HCT116 (cell line): Measurements from ENCODE around the gene TLCD1. TPM values are rescaled to one million over a fixed set of nuclear protein-coding genes. Genes with fewer than 3 reads are reported as not detected.

Experiments
- ATAC-seq: fragments of 200-7000 bp; cut with Tn5 transposase; 2 replicates; pipeline ENCODE4 v1.9.1; 2020; ENCODE audit warnings: mild to moderate bottlenecking, moderate library complexity
- Bru-seq: library from RNA; stranded (reverse); fragments of 400-500 nt; gene quantifications from one replicate; lab custom pipeline; 2021; lab: Mats Ljungman, UMichigan
- BruChase-seq, 2 experiments: library from RNA; stranded (reverse); fragments of 400-500 nt; gene quantifications; one replicate each; lab custom pipeline; 2021; lab: Mats Ljungman, UMichigan
- BruUV-seq: library from RNA; stranded (reverse); fragments of 400-500 nt; replicated peaks from 2 replicates; lab custom pipeline; 2021; lab: Mats Ljungman, UMichigan
- CTCF ChIA-PET: fragments of 300-600 bp; sonication (Branson Sonifier 250); formaldehyde crosslinking; loops from one replicate; lab custom pipeline; 2021; ENCODE audit warnings: antibody characterized with exemption; lab: Charles Lee
- POLR2A ChIA-PET: fragments of 300-600, 350-600 bp; sonication (Branson Sonifier 250); formaldehyde crosslinking; loops from one replicate; lab custom pipeline; 2021; ENCODE audit warnings: antibody characterized with exemption; lab: Charles Lee
- RAD21 ChIA-PET, 2 experiments: fragments of 300-600 bp; sonication (Branson Sonifier 250); formaldehyde crosslinking; loops; one replicate each; lab custom pipeline; 2023; ENCODE audit warnings: low total read pairs in 2 of 2; ENCODE audit not compliant: uncharacterized antibody in 2 of 2, unreplicated experiment in 2 of 2, low non-redundant PET in 1 of 2; lab: Charles Lee
- DNase-seq: peaks from one replicate; pipeline ENCODE4 v3.0.0-alpha.2; 2010; ENCODE audit warnings: low read depth, low spot score
- H2AFZ ChIP-seq: fragments of 200-600 bp; shearing (Covaris generic), sonication (generic); 2 replicates; pipeline ENCODE4 v1.6.1; 2017; ENCODE audit warnings: low read depth, mixed run types, mixed read lengths, antibody characterized with exemption, low read length; ENCODE audit not compliant: poor library complexity, severe bottlenecking
- H3K27ac ChIP-seq: 2 replicates; pipeline ENCODE4 v1.5.1; 2012; ENCODE audit warnings: low read depth, low read length
- H3K27me3 ChIP-seq: fragments of 200-600 bp; sonication (generic); 2 replicates; pipeline ENCODE4 v1.6.1; 2016; ENCODE audit warnings: mixed run types, low read length, mixed read lengths; ENCODE audit not compliant: insufficient read depth
- H3K36me3 ChIP-seq, 2 experiments: fragments of 200-500 bp in 1 of 2; fragments of 200-600 bp in 1 of 2; sonication (Bioruptor generic) in 1 of 2; sonication (generic) in 1 of 2; 2 replicates each; pipeline versions ENCODE4 v1.5.1 to v1.6.1; 2014 to 2016; ENCODE audit warnings: low read length in 2 of 2, inconsistent platforms in 1 of 2, mixed read lengths in 1 of 2, mixed run types in 1 of 2; ENCODE audit not compliant: insufficient read depth in 2 of 2, control insufficient read depth in 1 of 2
- H3K4me1 ChIP-seq, 2 experiments: fragments of 200-600 bp in 1 of 2; sonication (generic) in 1 of 2; 2 replicates each; pipeline versions ENCODE4 v1.5.1 to v1.6.1; 2012 to 2017; ENCODE audit warnings: low read length in 2 of 2, inconsistent platforms in 1 of 2, mild to moderate bottlenecking in 1 of 2, mixed read lengths in 1 of 2, mixed run types in 1 of 2, moderate library complexity in 1 of 2; ENCODE audit not compliant: insufficient read depth in 2 of 2, control insufficient read depth in 1 of 2
- H3K4me2 ChIP-seq: fragments of 200-600 bp; sonication (generic); 2 replicates; pipeline ENCODE4 v1.6.1; 2017; ENCODE audit warnings: mixed run types, low read length, mixed read lengths
- H3K4me3 ChIP-seq, 2 experiments: fragments of 200-600 bp in 1 of 2; sonication (generic) in 1 of 2; replicated peaks in 1 of 2; 2 replicates each; pipeline ENCODE4 v1.5.1; 2011 to 2016; ENCODE audit warnings: low read length in 2 of 2, control low read depth in 1 of 2, low read depth in 1 of 2, mild to moderate bottlenecking in 1 of 2, mixed read lengths in 1 of 2, mixed run types in 1 of 2
- H3K79me2 ChIP-seq: fragments of 200-600 bp; sonication (generic); 2 replicates; pipeline ENCODE4 v1.6.1; 2017; ENCODE audit warnings: mild to moderate bottlenecking, mixed run types, low read length, moderate library complexity, mixed read lengths; ENCODE audit not compliant: insufficient read depth
- H3K9ac ChIP-seq: fragments of 200-600 bp; sonication (generic); 2 replicates; pipeline ENCODE4 v1.6.1; 2016; ENCODE audit warnings: low read length, mixed read lengths
- H3K9me2 ChIP-seq: fragments of 200-600 bp; sonication (generic), shearing (Covaris generic); 2 replicates; pipeline ENCODE4 v1.6.1; 2017; ENCODE audit warnings: mixed run types, mild to moderate bottlenecking, moderate library complexity; ENCODE audit not compliant: insufficient read depth
- H3K9me3 ChIP-seq, 2 experiments: fragments of 200-500 bp in 1 of 2; fragments of 200-600 bp in 1 of 2; sonication (Bioruptor generic) in 1 of 2; sonication (generic) in 1 of 2; 2 replicates each; pipeline ENCODE4 v1.6.1; 2014 to 2017; ENCODE audit warnings: low read length in 2 of 2, mixed read lengths in 2 of 2, inconsistent platforms in 1 of 2, low read depth in 1 of 2, mild to moderate bottlenecking in 1 of 2, mixed run types in 1 of 2, moderate library complexity in 1 of 2; ENCODE audit not compliant: control insufficient read depth in 1 of 2, insufficient read depth in 1 of 2
- H4K20me1 ChIP-seq: fragments of 200-600 bp; sonication (generic), shearing (Covaris generic); 2 replicates; pipeline ENCODE4 v1.6.1; 2017; ENCODE audit warnings: mixed run types, mild to moderate bottlenecking, moderate library complexity; ENCODE audit not compliant: insufficient read depth
- ATF3 ChIP-seq: IDR thresholded peaks from 2 replicates; pipeline ENCODE4 v1.6.1; 2012
- EZH2 ChIP-seq: fragments of 200-600 bp; sonication (generic); IDR thresholded peaks from 2 replicates; pipeline ENCODE4 v1.6.1; 2017; ENCODE audit warnings: antibody characterized with exemption, mixed run types
- SRF ChIP-seq: IDR thresholded peaks from 2 replicates; pipeline ENCODE4 v1.6.1; 2012; ENCODE audit warnings: low read depth
- ZBTB33 ChIP-seq: IDR thresholded peaks from 2 replicates; pipeline ENCODE4 v1.6.1; 2011; ENCODE audit warnings: mild to moderate bottlenecking, low read length, moderate library complexity; ENCODE audit not compliant: insufficient replicate concordance; ENCODE audit errors: extremely low read depth
- intact Hi-C: fragments of 100-400 bp; cut with micrococcal nuclease; formaldehyde crosslinking; loops from 2 replicates; pipeline ENCODE4 v1.10.0; 2022
- long read RNA-seq: library from polyadenylated mRNA; unstranded; transcript quantifications from one replicate; pipeline ENCODE4 v2.0.0, GENCODE V29; 2021; ENCODE audit not compliant: unreplicated experiment
- polyA plus RNA-seq: library from polyadenylated mRNA; unstranded; fragments of >200 nt; gene quantifications from 2 replicates; pipeline ENCODE4 v1.2.1, GENCODE V29; 2012; ENCODE audit warnings: missing spikeins
- total RNA-seq: library from RNA; stranded (reverse); gene quantifications from one replicate; pipeline ENCODE4 v1.2.1, GENCODE V29; 2021; ENCODE audit not compliant: unreplicated experiment

Gene TLCD1
- total RNA-seq, result 28.3 TPM
- 29.5 and 30.0 TPM in 2 replicates for polyA plus RNA-seq
- Bru-seq, nascent RNA, result percentile 60 among the genes with signal in this experiment
- BruChase-seq, experiment 1, labeled RNA remaining after a 6-hour chase, result percentile 59 among the genes with signal in this experiment
- BruChase-seq, experiment 2, labeled RNA remaining after a 2-hour chase, result percentile 57 among the genes with signal in this experiment
- long read RNA-seq, transcript TLCD1-201 (4 exons, 1,017 nt), result major isoform, 13 of 21 reads
- long read RNA-seq, partial matches to known transcripts, result 1 of 21 reads
- long read RNA-seq, other reads (novel, unspliced or antisense), result 6 of 21 reads

- peaks cover 35% of the 10 kb centered on the region for H3K79me2 ChIP-seq
- TF ChIP-seq ZBTB33 (peak; percentile 69), SRF (no peak), EZH2 (no peak), ATF3 (no peak)
- TF ChIP-seq, all 23 proteins: peak for 1
- no peak within 1 kb of the TSS for H2AFZ ChIP-seq
- ATAC-seq (peak; percentile 50), DNase-seq (peak; percentile 53)
- ChIA-PET CTCF (interaction anchor here (0.6 to 5.2 kb wide), 26 partner anchors 15 to 390 kb away, joined by 3 to 207 read pairs (median 8); partner anchors contain the start of genes DHRS13, PHF12 and TRAF4), RAD21 (interaction anchor here (0.6 to 3.3 kb wide), 20 partner anchors 16 to 391 kb away, joined by 3 to 28 read pairs (median 5); partner anchors contain the start of genes PHF12 (in 2 of the 2) and DHRS13 (in 1 of the 2)), POLR2A (interaction anchor here (0.7 to 5.4 kb wide), 12 partner anchors 14 to 240 kb away, joined by 3 to 149 read pairs (median 4); partner anchors contain the start of genes PHF12, PROCA1 and TRAF4)
- no TSS peak for BruUV-seq
- H3K9ac ChIP-seq, result peak within 1 kb of the TSS; percentile 90
- intact Hi-C loops, result loop anchor here (2.0 to 5.0 kb wide), 4 partner anchors 123 to 386 kb away; partner anchors contain the start of gene DHRS13
- H4K20me1 ChIP-seq, result peaks cover 15% of the 10 kb centered on the region; the same call in 1 of the 2 replicates
- no peaks in the 10 kb centered on the region for H3K9me2 ChIP-seq
- peaks cover 42 to 82% of the 10 kb centered on the region in 2 experiments for H3K4me1 ChIP-seq
- no peaks in the 10 kb centered on the region for H3K27me3 ChIP-seq
- peaks cover 18 to 32% of the 10 kb centered on the region in 2 experiments; a peak in 3 of 4 replicates for H3K36me3 ChIP-seq
- H3K4me3 ChIP-seq, result peak within 1 kb of the TSS; percentile 59 to 71
- H3K27ac ChIP-seq, result peak within 1 kb of the TSS; percentile 89
- H3K4me2 ChIP-seq, result peak within 1 kb of the TSS; percentile 99
- no peaks in the 10 kb centered on the region for H3K9me3 ChIP-seq
Observed at GRCh38 chr17:28726226-28726626, at the start of gene TLCD1. TSS of gene TLCD1 (minus strand) at chr17:28726233. CDS start at chr17:28726097, 136 bp downstream.
